ENCODE measurements around the gene NUTM2D.
"Not testable (repeated sequence)": the region's sequence is repeated elsewhere in the genome, so short reads cannot be mapped to it uniquely, and the experiment has no call there.

NUTM2D gene, protein sequence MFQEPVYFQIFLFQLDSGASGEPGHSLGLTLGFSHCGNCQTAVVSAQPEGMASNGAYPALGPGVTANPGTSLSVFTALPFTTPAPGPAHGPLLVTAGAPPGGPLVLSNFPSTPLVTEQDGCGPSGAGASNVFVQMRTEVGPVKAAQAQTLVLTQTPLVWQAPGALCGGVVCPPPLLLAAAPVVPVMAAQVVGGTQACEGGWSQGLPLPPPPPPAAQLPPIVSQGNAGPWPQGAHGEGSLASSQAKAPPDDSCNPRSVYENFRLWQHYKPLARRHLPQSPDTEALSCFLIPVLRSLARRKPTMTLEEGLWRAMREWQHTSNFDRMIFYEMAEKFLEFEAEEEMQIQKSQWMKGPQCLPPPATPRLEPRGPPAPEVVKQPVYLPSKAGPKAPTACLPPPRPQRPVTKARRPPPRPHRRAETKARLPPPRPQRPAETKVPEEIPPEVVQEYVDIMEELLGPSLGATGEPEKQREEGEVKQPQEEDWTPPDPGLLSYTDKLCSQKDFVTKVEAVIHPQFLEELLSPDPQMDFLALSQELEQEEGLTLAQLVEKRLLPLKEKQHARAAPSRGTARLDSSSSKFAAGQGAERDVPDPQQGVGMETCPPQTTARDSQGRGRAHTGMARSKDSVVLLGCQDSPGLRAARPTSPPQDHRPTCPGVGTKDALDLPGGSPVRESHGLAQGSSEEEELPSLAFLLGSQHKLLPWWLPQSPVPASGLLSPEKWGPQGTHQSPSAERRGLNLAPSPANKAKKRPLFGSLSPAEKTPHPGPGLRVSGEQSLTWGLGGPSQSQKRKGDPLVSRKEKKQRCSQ

DNA sequence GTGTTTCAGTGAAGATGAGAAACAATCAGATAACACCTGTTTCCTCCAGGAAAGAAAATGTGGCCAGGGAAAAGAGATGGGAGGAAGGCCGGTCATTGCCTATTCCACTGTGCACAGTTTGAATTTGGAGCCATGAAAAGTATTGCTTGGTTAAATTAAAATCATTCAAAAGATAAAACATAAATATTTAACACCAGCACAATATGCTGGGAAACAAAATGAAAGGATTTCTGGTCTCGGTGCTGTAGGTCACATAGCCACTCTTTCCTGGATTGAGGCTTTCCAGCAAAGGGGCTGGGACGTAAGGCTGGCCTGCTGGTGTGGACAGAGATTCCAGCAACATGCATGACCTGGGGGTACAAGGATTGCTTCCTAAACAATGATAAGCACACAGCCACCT is at the start of gene NUTM2D:
Gene NUTM2D (plus strand): TSS at position 301 of the 400 bp plus-strand sequence. CDS start 522 bp downstream, outside the sequence.
- not testable (repeated sequence) for DNase-seq

DNA sequence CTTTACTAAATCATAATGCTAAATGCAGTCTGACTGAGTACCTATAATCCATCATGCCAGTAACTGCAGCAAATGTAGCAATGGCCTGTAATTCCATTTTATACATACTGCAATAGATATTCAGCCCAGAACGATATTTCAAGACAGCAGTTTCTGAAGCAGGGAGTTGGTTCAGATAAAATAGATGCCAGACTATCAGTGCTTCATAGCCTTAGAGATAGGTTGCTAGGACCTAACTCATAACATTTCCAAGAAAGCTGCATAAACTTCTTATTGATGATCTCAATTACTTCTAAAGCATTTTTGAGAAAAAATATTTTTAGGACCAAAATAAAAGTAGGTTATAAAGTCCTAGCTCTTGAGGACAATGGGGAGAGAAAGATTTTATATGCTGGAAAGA is 48.8 kb upstream of the NUTM2D start:
- DNase-seq = not testable (repeated sequence)

DNA sequence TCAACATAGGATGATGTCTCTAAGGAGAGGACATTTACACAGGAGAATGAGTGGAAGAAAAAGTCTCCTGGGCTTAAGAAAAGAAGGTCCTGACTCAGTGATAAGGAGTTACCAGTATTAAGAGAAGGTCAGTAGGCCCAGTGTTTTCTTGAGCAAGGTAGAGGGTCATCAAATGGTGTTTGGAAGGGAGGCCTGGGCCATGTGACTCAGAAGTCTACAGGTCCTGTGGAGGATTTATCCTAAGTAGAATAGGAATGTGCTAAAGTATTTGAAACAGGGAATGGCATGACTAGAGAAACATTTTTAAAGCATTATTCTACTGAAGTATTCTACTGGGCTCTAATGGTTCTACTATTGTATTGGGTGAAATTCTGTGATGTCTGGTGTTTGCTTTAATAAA is 47.9 kb upstream of the NUTM2D start:
- not testable (repeated sequence) for DNase-seq

- not testable (repeated sequence) for DNase-seq
Observed at GRCh38 chr10:87311521-87311920, 46.0 kb upstream of the NUTM2D start.

DNA sequence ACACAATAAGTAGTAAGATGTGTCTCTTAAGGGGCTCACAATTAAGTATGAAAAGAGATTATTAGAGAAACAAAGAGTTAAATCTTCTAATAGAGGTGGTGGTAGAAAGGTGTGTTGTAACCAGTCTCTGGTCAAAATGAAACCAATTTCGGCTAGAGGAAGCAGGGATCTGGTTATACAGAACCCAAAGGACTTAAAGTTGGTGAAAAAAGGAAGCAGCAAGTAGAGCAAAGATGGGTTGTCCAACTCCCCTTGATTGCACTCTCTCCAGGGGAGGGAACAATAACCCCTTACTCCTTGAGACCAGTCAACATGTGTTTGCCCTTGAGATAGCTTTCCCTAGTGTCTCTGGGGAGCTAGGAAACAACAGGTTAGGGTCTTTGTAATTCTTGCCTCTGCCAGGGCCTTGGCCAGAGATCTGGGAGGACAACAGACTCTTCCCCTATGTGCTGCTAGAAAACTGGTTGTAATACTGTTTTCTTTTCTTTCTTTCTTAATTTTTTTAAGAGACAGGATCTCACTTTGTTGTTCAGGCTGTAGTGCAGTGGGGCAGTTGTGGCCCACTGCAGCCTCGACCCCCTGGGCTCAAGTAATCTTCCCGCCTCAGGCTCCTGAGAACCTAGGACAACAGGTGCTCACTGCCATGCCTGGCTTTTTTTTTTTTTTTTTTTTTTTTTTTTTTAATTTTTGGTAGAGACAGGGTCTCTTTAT is 43.7 kb upstream of the NUTM2D start:
- not testable (repeated sequence) for DNase-seq

GRCh38 chr10:87314360-87314973 is 43.1 kb upstream of the NUTM2D start:
- not testable (repeated sequence) for DNase-seq

DNA sequence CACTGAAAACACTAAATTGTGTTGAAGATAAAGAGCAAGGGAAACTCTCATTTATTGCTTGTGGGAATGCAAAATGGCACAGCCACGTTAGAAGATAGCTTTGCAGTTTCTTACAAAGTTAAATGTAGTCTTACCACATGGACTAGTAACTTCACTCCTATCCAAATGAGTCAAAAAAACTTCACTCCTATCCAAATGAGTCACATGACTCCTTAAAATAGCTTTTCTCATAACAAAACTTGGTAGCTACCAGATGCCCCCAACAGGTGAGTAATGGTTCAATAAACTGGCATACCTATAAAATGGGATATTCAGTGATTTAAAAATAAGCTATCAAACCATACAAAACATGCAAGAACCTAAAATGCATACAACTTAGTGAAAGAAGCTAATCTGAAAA is 36.0 kb upstream of the NUTM2D start:
- DNase-seq = not testable (repeated sequence)

DNA sequence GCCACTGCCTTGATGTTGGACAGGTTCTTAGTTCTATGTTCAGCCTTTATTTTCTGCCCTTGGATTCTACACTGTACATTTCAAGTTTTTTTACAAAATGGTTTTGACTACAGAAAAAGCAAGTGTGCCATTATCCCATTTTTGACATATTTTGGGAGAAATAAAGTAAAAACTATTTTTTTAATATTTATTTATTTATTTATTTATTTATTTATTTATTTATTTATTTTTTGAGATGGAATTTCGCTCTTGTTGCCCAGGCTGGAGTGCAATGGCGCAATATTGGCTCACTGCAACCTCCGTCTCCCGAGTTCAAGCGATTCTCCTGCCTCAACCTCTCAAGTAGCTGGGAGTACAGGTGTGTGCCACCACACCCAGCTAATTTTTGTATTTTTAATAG is 33.0 kb upstream of the NUTM2D start:
- not testable (repeated sequence) for DNase-seq

- peak; percentile 69 for DNase-seq
Observed at GRCh38 chr10:87327958-87328357, 29.6 kb upstream of the NUTM2D start.

GRCh38 chr10:87329131-87329530 is 28.4 kb upstream of the NUTM2D start:
- not testable (repeated sequence) for DNase-seq

- DNase-seq = not testable (repeated sequence)
Observed at GRCh38 chr10:87332687-87333086, 24.9 kb upstream of the NUTM2D start.

DNA sequence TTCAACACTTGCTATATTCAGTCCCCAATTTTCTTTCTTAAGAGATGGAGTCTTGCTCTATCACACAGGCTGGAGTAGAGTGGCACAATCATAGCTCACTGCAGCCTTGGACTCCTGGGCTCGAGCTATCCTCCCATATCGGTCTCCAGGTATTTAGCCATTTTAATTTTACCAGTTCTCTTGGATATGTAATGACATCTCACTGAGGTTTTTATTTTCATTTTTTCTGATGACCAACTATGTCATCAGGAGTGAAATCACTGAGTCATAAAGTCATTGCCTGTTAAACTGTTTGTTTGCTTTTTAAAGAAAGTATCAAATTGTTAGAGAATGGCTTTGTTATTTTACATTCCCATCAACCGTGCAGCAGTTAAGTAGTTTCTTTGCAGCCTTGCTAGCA is 17.1 kb upstream of the NUTM2D start:
- DNase-seq = not testable (repeated sequence)

DNA sequence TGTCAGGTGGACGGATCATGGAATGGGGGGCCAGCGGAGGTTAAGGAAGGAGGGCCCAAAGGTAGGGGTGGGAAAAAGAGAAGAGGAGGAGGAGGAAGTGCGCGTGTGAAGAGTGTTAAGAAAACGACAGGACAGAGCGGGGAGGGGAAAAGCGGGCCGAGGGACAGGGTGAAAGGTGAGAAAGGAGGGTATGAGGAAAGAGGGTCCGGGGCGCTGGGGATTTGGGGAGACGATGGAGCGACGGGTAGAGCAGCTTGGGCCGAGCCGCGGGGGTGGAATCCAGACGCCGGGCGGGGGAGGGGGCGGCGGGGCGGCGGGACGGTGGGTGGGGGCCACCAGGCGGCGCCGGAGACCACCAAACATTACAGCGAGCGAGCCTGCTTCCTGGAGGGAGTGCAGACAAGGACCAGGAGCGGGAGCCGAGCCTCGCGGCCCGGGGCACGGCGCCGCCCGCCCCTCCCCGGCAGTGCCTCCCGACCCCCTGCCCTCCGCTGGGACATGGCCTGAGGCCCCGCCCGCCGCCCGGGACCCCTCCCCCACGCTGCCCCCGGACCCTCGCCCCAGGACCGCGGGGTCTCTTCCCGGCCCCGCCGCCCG is 15.9 kb upstream of the NUTM2D start:
- not testable (repeated sequence) for DNase-seq

DNA sequence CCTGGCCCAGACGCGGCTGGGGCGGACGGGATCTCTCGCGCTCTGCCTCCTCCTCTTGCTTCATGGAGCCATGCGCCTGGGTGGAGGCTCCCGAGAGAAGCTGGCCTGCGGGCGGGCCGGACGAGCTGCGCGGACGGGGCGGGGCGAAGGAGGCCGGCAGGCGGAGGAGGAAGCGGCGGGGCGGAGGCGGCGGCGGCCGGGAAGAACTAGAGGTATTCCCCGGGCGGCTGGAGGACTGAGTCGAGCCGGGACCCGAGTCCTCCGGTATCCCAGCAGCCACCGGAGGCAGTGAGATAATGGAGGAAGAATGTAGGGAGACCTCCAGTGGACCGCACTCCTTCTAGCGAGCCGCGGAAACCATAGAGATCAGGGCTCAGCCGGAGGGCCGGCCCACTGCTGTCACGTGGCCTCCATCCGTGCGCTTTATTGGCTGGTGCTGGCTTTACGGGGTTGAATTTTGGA is 15.3 kb upstream of the NUTM2D start:
- peak; percentile 95 for DNase-seq

GRCh38 chr10:87342711-87343258 is 14.8 kb upstream of the NUTM2D start:
- DNase-seq = peak; percentile 72

DNA sequence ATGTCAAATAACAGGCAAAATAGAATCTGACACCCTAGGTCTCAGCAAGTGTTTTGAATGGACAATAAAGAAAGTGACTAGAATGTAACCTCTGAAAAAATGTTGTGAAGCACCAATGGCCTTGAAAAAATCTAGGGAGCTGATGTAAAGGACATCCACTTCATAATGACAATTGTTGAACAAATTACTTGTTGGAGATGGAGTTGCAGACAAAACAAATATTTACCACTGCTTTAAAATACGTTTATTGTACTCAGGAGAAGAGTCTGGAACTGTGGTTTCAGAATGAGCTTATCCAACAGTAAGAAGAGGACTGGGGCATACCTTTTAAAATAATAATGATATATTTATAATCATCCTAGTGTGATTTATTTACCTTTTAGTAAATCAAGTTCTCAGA is 11.8 kb upstream of the NUTM2D start:
- not testable (repeated sequence) for DNase-seq

GRCh38 chr10:87350161-87350560 is 7.4 kb upstream of the NUTM2D start:
- not testable (repeated sequence) for DNase-seq

GRCh38 chr10:87352825-87353224 is 4.7 kb upstream of the NUTM2D start:
- not testable (repeated sequence) for DNase-seq

DNA sequence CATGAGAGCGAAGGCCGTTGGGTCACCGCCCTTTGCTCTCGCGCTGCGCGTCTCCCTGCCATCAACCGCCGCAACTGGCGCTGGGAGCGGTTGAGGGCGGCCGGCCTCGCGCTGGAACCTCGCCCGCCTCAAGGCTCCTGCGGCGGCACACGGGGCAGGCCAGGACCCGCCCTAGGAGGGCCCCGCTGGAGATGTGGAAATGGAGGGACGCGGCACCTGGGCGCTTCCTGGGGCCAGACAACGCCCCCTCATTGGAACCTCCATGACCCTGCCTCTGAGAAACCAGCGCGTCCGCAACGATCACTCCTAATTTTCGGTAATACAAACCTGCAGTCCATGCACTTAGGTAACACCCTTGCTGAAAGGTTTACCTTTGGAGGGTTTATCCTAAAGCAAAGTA is 2.4 kb upstream of the NUTM2D start:
- not testable (repeated sequence) for DNase-seq

- not testable (repeated sequence) for DNase-seq
Observed at GRCh38 chr10:87358159-87358558, 615 bp downstream of the NUTM2D start.

DNA sequence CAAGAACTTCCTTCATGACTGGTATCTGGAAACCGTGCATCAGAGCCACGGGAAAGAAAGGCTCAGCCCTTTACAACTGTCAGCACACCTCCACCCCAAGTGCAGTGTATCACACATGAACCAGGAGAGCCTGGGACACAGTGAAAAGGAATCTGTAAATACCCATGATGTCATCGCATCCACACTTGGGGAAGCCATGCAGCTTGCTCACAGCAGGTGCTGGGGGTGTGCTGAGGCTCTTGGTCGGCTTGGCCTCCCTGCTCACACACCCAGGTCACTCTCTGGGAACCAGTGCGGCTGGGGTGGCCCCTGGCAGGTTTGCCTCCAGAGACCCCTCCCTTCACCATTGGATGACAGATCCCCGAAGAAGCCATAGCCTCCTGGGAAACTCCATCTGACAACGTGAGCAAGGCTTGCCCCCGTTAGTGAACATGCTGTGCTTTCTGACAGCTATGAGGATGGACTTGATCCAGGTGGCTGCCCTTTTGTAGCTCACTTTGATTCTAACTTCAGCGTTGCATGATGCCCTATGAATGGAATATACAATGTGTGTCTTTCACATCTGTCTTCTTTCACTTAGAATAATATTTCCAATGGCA is 12.1 kb downstream of the NUTM2D start:
- DNase-seq = not testable (repeated sequence)
